Measurements from ENCODE around the gene CTDSPL2.

DNA sequence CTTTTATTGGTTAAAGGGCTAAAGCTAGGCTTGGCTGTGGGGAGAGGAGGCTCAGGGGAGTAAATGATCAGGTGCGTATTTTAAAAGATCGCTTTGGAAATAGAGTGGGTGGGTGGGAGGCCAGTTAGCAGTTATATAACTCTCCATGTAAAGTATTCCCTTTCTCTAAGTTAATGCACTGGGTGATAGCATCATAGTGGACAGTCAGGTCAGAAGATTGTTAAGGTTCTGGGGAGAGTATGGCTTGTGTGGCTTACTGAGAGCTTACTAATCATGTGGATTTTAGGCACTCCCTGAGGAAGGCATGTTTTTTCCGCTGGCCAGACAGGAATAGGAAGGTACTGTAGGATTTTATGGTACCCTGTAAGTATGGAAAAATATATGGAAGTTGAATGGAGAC is 103.2 kb downstream of the CTDSPL2 start:
- TF ChIP-seq CTCF (IDR thresholded peaks at IDR 0.05) (no peak), POLR2A (IDR thresholded peaks at IDR 0.05) (no peak)

Data from Peyer's patch (tissue), 4 donors.